Measurements from ENCODE around the gene AGTPBP1. TPM values are rescaled to one million over a fixed set of nuclear protein-coding genes. Genes with fewer than 3 reads are reported as not detected.
A peak's percentile ranks its signal among the peaks of the same experiment; 100 is the strongest.

The AGTPBP1 gene
- total RNA-seq, 1 donor from 2014 or later = 12.2 TPM

DNA sequence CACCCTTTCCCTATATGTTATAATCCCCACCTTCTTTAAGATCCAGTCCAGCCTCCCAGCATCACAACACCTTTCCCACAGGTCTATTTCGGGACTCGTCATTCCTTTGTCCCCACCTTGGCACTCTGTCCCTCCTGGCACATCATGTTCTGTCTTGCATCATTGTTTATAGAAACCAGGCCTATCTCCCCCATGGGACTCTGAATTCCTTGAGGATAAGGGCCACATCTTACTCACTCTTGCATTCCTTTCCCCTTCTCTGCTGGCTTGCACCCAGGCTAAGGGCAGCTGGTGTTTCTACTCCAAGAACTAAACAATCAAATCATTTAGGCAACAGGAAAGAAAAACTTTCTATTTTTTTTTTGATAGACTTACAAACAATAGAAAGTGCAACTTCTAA is 205.7 kb downstream of the AGTPBP1 start:
- DNase-seq (ENCODE audit: low spot score) = no peak

DNA sequence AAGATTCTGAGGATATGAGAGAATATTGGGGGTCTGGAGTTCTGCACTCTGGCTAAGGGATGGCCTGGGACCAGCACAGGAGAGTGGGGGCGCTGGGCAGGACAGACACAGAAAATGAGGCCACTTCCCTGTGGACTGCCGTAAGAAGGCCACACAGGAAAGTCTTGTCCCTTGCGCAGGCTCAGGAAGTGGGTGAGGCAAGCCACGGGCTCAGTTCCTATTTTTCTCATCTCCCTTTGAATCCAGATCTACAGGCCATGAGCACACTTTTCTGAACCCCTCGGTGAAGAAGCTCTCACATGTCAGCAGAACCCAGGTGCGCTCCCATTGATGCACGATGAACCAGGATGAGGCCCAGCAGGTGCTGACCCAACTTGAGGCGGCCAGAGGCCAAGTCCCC is 207.4 kb downstream of the AGTPBP1 start:
- no peak for DNase-seq (ENCODE audit: low spot score)

GRCh38 chr9:85533538-85533937 is 208.2 kb downstream of the AGTPBP1 start:
- DNase-seq (ENCODE audit: low spot score) = no peak

GRCh38 chr9:85530721-85531120 is 211.0 kb downstream of the AGTPBP1 start:
- no peak for DNase-seq (ENCODE audit: low spot score)

- no peak for DNase-seq (ENCODE audit: low spot score)
Observed at GRCh38 chr9:85528607-85529006, 213.1 kb downstream of the AGTPBP1 start.

DNA sequence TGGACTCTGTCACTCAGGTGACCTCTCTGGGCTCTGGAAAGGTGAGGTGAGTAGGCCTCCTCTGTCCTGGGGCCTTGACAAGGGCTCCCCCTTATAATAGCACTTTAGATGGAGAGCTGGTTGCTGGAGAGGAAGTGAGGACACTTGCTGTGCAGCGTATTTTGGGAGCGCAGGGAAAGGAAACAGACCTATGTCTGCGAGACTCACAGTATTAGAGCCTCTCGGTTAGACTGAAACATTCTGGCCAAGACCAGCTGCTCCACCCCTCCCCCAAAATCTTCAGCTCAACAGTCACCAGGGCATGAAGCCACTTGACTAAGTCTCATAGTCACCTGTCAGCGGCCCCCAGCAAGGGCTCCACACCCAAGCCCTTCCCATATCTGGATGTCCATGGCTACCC is 213.6 kb downstream of the AGTPBP1 start:
- DNase-seq (ENCODE audit: low spot score) = no peak

DNA sequence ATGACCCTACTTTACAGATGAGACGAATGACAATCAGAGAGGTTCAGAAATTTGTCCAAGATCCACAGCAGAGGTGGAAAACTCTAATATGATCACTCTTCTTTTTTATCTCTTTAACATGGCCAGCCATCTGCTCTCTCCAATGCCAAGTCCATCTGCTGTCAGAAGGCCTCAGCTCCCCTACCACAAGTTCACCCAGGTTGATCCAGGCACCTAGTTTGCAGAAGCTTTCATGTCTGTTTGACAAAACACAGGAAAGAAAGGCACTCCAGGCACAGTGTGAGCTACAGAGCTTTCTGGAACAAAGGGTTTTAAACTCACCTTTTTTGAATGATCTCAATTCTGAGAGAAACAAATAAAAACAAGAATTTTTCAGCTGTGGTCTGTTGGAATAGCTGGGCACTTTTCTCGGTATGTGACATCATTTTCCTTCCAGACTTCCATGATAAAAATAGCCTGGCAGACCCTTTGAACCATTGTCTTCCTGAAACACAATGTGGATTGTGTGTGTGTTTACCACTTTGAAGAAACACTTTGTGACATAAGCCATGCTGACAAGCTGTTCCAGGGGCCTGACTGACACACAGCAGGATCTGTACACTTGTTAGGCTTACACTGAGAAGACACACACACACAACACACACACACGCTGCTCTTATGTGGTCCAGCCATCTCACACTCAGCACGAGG is 214.3 kb downstream of the AGTPBP1 start:
- no peak for DNase-seq (ENCODE audit: low spot score)

GRCh38 chr9:85524531-85524930 is 217.2 kb downstream of the AGTPBP1 start:
- no peak for DNase-seq (ENCODE audit: low spot score)

GRCh38 chr9:85523202-85523601 is 218.6 kb downstream of the AGTPBP1 start:
- no peak for DNase-seq (ENCODE audit: low spot score)

GRCh38 chr9:85522459-85523092 is 219.2 kb downstream of the AGTPBP1 start:
- peak; percentile 25 for DNase-seq (ENCODE audit: low spot score)

GRCh38 chr9:85521371-85522197 is 220.2 kb downstream of the AGTPBP1 start:
- DNase-seq (ENCODE audit: low spot score) = no peak

DNA sequence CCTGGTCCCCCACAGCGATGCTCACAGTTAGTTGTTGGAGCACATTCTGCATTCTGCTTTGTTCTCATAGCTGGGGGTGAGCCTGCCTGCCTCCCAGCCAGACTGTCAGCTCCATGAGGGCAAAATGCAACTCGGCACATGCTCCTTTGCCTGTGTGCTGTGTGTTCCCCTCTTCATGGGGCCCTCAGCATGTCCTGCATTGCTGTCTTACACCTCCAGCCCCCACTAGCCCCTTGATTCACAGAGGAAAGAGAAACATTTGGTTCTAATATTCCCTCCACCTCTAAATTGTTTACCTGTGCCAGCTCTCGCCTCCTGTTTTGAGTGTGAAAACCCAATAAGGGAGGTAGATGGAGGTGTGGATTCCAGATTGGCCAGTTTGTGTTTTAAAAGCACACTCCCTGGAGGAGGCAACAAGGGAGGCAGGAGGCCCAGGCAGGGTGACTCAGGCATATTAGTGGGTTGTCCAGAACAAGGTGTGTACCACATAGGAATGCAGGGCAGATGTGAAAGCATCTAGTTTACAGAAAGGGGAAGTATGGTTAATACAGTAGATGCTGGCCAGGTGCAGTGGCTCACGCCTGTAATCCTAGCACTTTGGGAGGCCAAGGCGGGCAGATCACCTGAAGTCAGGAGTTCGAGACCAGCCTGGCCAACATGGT is 224.6 kb downstream of the AGTPBP1 start:
- DNase-seq (ENCODE audit: low spot score) = no peak

DNA sequence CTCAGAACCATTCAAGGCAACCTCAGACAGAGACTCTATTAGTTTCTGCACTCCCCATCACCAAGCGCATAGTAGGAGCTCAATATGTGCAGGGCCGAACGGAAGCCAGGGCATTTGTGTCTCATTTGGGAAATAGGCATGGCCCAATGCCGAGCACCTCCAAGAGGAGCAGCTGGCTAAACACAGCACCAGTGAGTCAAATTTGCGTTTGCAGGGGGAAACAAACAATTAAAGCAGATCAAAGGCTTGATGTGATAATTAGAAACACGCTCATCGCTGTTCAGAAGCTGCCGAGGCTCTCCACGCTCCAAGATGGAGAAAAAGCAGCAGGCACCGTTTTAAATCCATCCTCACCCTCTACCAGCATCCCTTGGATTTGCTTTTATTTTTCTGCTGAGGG is 225.3 kb downstream of the AGTPBP1 start:
- no peak for DNase-seq (ENCODE audit: low spot score)

DNA sequence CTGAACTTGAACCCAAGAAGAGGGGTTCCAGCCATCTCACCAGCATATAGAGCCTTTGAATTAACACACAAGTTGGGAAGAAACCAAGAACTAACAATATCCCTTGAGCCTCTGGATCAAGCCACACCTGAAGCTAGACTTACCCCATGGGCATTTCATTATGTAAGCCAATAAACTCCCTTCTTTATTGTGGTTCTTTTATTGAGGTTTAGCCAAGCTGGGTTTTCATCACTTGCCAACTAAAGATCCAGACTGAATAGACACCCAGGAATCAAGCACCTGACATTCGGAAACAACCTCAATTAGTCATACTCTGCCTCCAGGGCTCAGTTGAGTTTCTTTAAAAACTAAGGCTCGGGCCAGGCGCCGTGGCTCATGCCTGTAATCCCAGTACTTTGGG is 226.7 kb downstream of the AGTPBP1 start:
- DNase-seq (ENCODE audit: low spot score) = no peak

DNA sequence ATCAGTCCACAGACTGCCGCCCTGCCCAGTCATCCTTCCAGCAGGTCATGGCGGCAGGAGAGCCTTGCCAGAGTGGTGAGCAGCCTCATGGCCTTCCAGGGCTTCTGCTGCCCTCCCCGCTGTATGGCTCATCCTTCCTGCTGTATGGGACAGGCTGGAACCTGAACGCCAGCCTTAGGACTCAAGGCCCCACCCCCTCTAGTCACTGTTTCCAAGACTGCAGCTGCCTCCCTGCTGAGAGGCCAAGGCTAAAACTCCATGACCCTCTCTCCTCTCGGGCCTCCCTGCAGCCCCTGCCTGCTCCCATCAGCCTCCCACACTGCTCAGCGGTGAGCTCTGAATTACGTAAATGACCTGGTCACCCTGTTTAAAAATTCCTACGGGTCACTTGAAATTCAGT is 227.5 kb downstream of the AGTPBP1 start:
- DNase-seq (ENCODE audit: low spot score) = no peak

- no peak for DNase-seq (ENCODE audit: low spot score)
Observed at GRCh38 chr9:85511746-85512145, 230.0 kb downstream of the AGTPBP1 start.

DNA sequence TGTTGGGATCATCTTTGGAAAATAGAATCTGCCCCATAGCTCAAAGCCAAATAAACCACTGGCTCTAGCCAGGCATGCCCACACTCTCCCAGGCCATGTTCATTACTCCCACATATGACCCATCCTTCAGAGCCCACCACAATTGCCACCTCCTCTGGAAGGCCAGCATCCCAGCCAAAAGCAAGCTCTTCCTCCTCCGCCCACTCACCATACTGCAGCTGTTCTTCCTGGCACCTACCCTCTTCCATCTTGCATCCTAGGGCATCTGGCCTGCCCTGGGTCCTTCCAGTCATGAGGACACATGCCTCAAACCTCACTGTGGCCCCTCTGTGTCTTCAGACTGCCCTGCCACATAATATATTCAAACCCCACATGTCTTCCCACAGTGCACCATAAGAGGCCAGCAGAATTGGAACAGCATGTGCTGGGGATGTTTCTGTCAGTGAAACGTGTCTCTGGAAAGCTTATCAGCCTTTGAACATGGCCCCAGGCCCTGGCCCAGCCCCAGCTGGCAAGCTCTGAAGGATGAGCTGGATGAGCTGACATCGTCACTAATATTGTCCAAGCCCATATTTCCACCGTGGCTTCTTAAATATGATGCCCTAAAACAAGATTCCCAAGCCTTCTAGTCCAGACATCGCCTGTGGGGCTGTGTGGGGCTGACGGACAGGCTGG is 230.8 kb downstream of the AGTPBP1 start:
- no peak for DNase-seq (ENCODE audit: low spot score)

DNA sequence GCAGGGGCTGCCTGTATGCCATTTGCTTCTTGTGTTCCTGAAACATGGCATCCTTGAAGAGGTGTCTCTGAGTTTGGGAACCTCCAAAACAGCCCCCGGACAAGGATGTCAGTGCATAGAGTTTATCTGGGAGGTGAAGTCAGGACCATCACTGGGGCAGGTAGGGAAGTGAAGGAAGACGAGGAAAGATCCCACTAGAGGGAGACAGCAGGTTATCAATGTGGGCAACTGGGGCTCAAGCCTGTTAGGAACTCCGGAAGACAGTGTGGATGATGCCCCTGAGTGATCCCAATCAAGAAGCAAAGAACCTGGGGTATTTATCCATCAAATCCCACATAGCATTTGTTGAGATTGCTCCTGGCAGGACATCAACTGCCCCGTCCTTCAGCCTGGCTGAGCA is 233.1 kb downstream of the AGTPBP1 start:
- no peak for DNase-seq (ENCODE audit: low spot score)

DNA sequence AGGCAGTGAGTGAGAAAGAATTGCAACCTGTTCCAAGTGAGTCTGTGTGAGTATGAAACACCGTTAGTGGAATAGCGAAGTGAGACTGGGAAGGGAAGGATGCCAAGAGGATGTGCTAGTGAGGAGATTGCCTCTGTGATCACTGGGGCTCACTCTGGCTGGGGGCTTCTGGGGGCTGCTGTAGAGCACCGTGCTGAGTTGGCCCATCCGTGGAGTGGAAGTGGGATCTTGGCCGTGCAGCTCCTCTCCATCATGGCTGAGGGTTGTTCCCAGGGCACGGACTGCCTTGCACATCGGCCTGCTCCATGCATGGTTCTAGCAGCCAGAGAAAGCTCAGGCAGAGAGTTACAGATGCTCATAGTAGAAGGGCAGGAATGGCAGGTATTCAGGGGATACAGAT is 236.1 kb downstream of the AGTPBP1 start:
- no peak for DNase-seq (ENCODE audit: low spot score)

- DNase-seq (ENCODE audit: low spot score) = no peak
Observed at GRCh38 chr9:85502815-85503655, 238.7 kb downstream of the AGTPBP1 start.

GRCh38 chr9:85501882-85502281 is 239.9 kb downstream of the AGTPBP1 start:
- DNase-seq (ENCODE audit: low spot score) = no peak

Data from mucosa of gallbladder (tissue), 1 donor.